Right lobe of liver (tissue), 4 donors: ENCODE data around the gene KRT4.

ENCODE experiments used
- CTCF ChIP-seq, 4 donors: fragments of 200-600 bp in 3 of 4; fragments of 450-650 bp in 1 of 4; IDR thresholded peaks; one replicate each; pipeline versions ENCODE4 v1.5.1 to v1.8.0; 2016 to 2022; ENCODE audit warnings: antibody characterized with exemption in 4 of 4, mild to moderate bottlenecking in 2 of 4
- POLR2A ChIP-seq: fragments of 450-650 bp; IDR thresholded peaks from one replicate; pipeline ENCODE4 v1.6.1; 2017; ENCODE audit warnings: antibody characterized with exemption, mild to moderate bottlenecking
- donor health status: DM: no; HTN: no; CAD: no.
- donor health status: DM: no; HTN: no; CAD: no.
- donor health status: DM: no; HTN: yes; CAD: no.

GRCh38 chr12:52813203-52813819 lies 605 bp downstream of the KRT4 start:
- TF ChIP-seq CTCF (IDR thresholded peaks at IDR 0.05) = no peak
- no peak for TF ChIP-seq POLR2A
